Activated CD4-positive, CD25-positive, alpha-beta regulatory T cell (primary cell): ENCODE results near the gene INTU.
"Not testable (repeated sequence)": the region's sequence is repeated elsewhere in the genome, so short reads cannot be mapped to it uniquely, and the experiment has no call there.

Experiments used
- DNase-seq, 4 experiments: peaks; one replicate each; lab custom pipeline; 2025; lab: John Stamatoyannopoulos, UW

The INTU gene

GRCh38 chr4:127643791-127644190, 11.0 kb downstream of the INTU start:
- DNase-seq: no peak

- DNase-seq: no peak
Observed at GRCh38 chr4:127648061-127648460, 15.3 kb downstream of the INTU start.

- not testable (repeated sequence) for DNase-seq
Observed at GRCh38 chr4:127655590-127655989, 22.8 kb downstream of the INTU start.

GRCh38 chr4:127656047-127656680, 23.4 kb downstream of the INTU start:
- DNase-seq: no peak

- DNase-seq: no peak
Observed at GRCh38 chr4:127660284-127660885, 27.6 kb downstream of the INTU start.

GRCh38 chr4:127667116-127667515, 34.4 kb downstream of the INTU start:
- DNase-seq: no peak

- no peak for DNase-seq
Observed at GRCh38 chr4:127667772-127668171, 35.0 kb downstream of the INTU start.

- DNase-seq: no peak
Observed at GRCh38 chr4:127668770-127669169, 36.0 kb downstream of the INTU start.

- no peak for DNase-seq
Observed at GRCh38 chr4:127669691-127670090, 36.9 kb downstream of the INTU start.

GRCh38 chr4:127672111-127672510, 39.4 kb downstream of the INTU start:
- no peak for DNase-seq

GRCh38 chr4:127685292-127685691, 52.5 kb downstream of the INTU start:
- DNase-seq: no peak

- DNase-seq: no peak
Observed at GRCh38 chr4:127686658-127687057, 53.9 kb downstream of the INTU start.

- no peak for DNase-seq
Observed at GRCh38 chr4:127687580-127687979, 54.8 kb downstream of the INTU start.

GRCh38 chr4:127698789-127699200, 66.0 kb downstream of the INTU start:
- DNase-seq: no peak

GRCh38 chr4:127708985-127709384, 76.2 kb downstream of the INTU start:
- DNase-seq: no peak

- no peak for DNase-seq
Observed at GRCh38 chr4:127709456-127709855, 76.7 kb downstream of the INTU start.

GRCh38 chr4:127730142-127730913, 97.6 kb downstream of the INTU start, which contains the start of gene SLC25A31:
Gene SLC25A31 (plus strand): TSS chr4:127730400. CDS start chr4:127730546, 146 bp downstream.
- no peak for DNase-seq

- no peak for DNase-seq
Observed at GRCh38 chr4:127731406-127731805, 98.6 kb downstream of the INTU start.

- no peak for DNase-seq
Observed at GRCh38 chr4:127732623-127733328, 100.0 kb downstream of the INTU start.

- DNase-seq: no peak
Observed at GRCh38 chr4:127734976-127735375, 102.2 kb downstream of the INTU start.

GRCh38 chr4:127737295-127737694, 104.5 kb downstream of the INTU start:
- DNase-seq: no peak

GRCh38 chr4:127741247-127741646, 108.5 kb downstream of the INTU start:
- no peak for DNase-seq
